HepG2 (cell line): ENCODE data around the gene ADAMTS12. TPM values are rescaled to one million over a fixed set of nuclear protein-coding genes. Genes with fewer than 3 reads are reported as not detected.

Experiments
- ATAC-seq: fragments of 200-7000 bp; cut with Tn5 transposase; 3 replicates; pipeline ENCODE4 v1.9.1; 2020; ENCODE audit warnings: mild to moderate bottlenecking, moderate library complexity
- BruUV-seq: library from RNA; stranded (reverse); fragments of 400-500 nt; replicated peaks from 2 replicates; lab custom pipeline; 2021; lab: Mats Ljungman, UMichigan
- CTCF ChIA-PET: fragments of 300-600 bp; formaldehyde crosslinking; extraction: SDS; loops from one replicate; lab custom pipeline; 2021; ENCODE audit warnings: low total read pairs, inconsistent platforms, low intra/inter-chr PET ratio; lab: Yijun Ruan, JAX
- POLR2A ChIA-PET: fragments of 350-600 bp; sonication (Branson Sonifier 250); formaldehyde crosslinking; loops from one replicate; lab custom pipeline; 2020; ENCODE audit warnings: antibody characterized with exemption, inconsistent platforms; lab: Yijun Ruan, JAX
- DNase-seq: peaks from one replicate; pipeline ENCODE4 v3.0.0-alpha.2; 2015; ENCODE audit warnings: low spot score
- FAIRE-seq: peaks from 3 replicates; lab custom pipeline; 2011; peaks lifted over from hg19 to GRCh38; lab: Jason Lieb, UNC
- H2AFZ ChIP-seq: one replicate; pipeline ENCODE4 v1.6.1; 2011; ENCODE audit warnings: low read length, inconsistent platforms
- H3K27ac ChIP-seq: fragments of 300-600 bp; 3 replicates; pipeline ENCODE4 v1.8.0; 2011; ENCODE audit warnings: mixed run types, mild to moderate bottlenecking, mixed read lengths, low read length, inconsistent platforms; ENCODE audit not compliant: insufficient read depth; ENCODE audit errors: extremely low read length
- H3K27me3 ChIP-seq, 2 experiments: fragments of 200-600 bp in 1 of 2; 2 replicates in 1 of 2; 3 replicates in 1 of 2; pipeline versions ENCODE4 v1.6.0 to v1.8.0; 2011; ENCODE audit warnings: low read length in 2 of 2, mild to moderate bottlenecking in 2 of 2, moderate library complexity in 2 of 2, inconsistent platforms in 1 of 2; ENCODE audit not compliant: insufficient read depth in 2 of 2, control insufficient read depth in 1 of 2
- H3K36me3 ChIP-seq, 2 experiments: fragments of 200-600 bp in 1 of 2; replicated peaks in 1 of 2; 2 replicates in 1 of 2; 3 replicates in 1 of 2; pipeline versions ENCODE4 v1.5.1 to v1.8.0; 2011; ENCODE audit warnings: low read length in 2 of 2, inconsistent platforms in 1 of 2; ENCODE audit not compliant: insufficient read depth in 2 of 2, control insufficient read depth in 1 of 2
- H3K4me1 ChIP-seq: 2 replicates; pipeline ENCODE4 v1.5.1; 2012; ENCODE audit warnings: low read length, inconsistent platforms; ENCODE audit not compliant: insufficient read depth
- H3K4me2 ChIP-seq: 2 replicates; pipeline ENCODE4 v1.6.0; 2011; ENCODE audit warnings: low read depth, low read length, inconsistent platforms
- H3K4me3 ChIP-seq, 3 experiments: fragments of 200-600 bp in 1 of 3; sonication (generic), shearing (Covaris generic) in 1 of 3; replicated peaks in 1 of 3; 2 replicates each; pipeline ENCODE4 v1.5.1; 2011 to 2016; ENCODE audit warnings: low read length in 3 of 3, inconsistent platforms in 2 of 3, low read depth in 2 of 3, mild to moderate bottlenecking in 2 of 3, control low read depth in 1 of 3, mixed read lengths in 1 of 3; ENCODE audit not compliant: insufficient read depth in 1 of 3
- H3K79me2 ChIP-seq: one replicate; pipeline ENCODE4 v1.6.1; 2011; ENCODE audit warnings: low read length, inconsistent platforms; ENCODE audit not compliant: insufficient read depth
- H3K9ac ChIP-seq: 2 replicates; pipeline ENCODE4 v1.6.0; 2011; ENCODE audit warnings: mild to moderate bottlenecking, low read depth, low read length, inconsistent platforms; ENCODE audit not compliant: insufficient read depth
- H3K9me3 ChIP-seq: 2 replicates; pipeline ENCODE4 v1.5.1; 2012; ENCODE audit warnings: mild to moderate bottlenecking, low read length
- H4K20me1 ChIP-seq: 2 replicates; pipeline ENCODE4 v1.6.0; 2011; ENCODE audit warnings: inconsistent platforms, mild to moderate bottlenecking, low read length, moderate library complexity; ENCODE audit not compliant: insufficient read depth
- ARID2 ChIP-seq: sonication (generic); formaldehyde crosslinking; IDR thresholded peaks from 2 replicates; pipeline ENCODE4 v1.8.1; 2022; ENCODE audit warnings: mild to moderate bottlenecking, missing genetic modification reagents, borderline replicate concordance
- CEBPB ChIP-seq: IDR thresholded peaks from 2 replicates; pipeline ENCODE4 v1.6.1; 2011; ENCODE audit warnings: low read depth, low read length, improper control_type of control experiment, borderline replicate concordance
- EP300 ChIP-seq, 3 experiments: sonication (generic) in 1 of 3; formaldehyde crosslinking in 1 of 3; IDR thresholded peaks; 2 replicates each; pipeline versions ENCODE4 v1.5.1 to v1.6.1; 2011 to 2020; ENCODE audit warnings: low read depth in 2 of 3, low read length in 2 of 3, borderline replicate concordance in 1 of 3, improper control_type of control experiment in 1 of 3, mild to moderate bottlenecking in 1 of 3, missing genetic modification reagents in 1 of 3, moderate library complexity in 1 of 3
- IRF2 ChIP-seq: IDR thresholded peaks from 2 replicates; pipeline ENCODE4 v1.6.1; 2018; ENCODE audit warnings: missing genetic modification reagents, missing compliant biosample characterization
- KAT2B ChIP-seq: fragments of 150-350 bp; IDR thresholded peaks from 2 replicates; pipeline ENCODE4 v1.6.1; 2014; ENCODE audit warnings: low read depth, low read length, borderline replicate concordance
- KDM1A ChIP-seq: IDR thresholded peaks from 2 replicates; pipeline ENCODE4 v1.6.1; 2016; ENCODE audit warnings: missing compliant biosample characterization
- MAFF ChIP-seq: IDR thresholded peaks from 2 replicates; pipeline ENCODE4 v1.6.1; 2011; ENCODE audit warnings: low read depth, low read length, improper control_type of control experiment
- MAFK ChIP-seq, 2 experiments: IDR thresholded peaks in 1 of 2; conservative IDR thresholded peaks in 1 of 2; 2 replicates each; pipeline ENCODE4 v1.6.1; 2011; ENCODE audit warnings: improper control_type of control experiment in 2 of 2, low read length in 2 of 2
- NFE2L2 ChIP-seq: fragments of 150-350 bp; IDR thresholded peaks from 2 replicates; pipeline ENCODE4 v1.6.1; 2014; ENCODE audit warnings: low read length
- POLR2AphosphoS5 ChIP-seq: IDR thresholded peaks from 2 replicates; pipeline ENCODE4 v1.6.1; 2012; ENCODE audit warnings: low read depth, low read length
- RAD21 ChIP-seq: fragments of 450-650 bp; formaldehyde crosslinking; IDR thresholded peaks from 2 replicates; pipeline ENCODE4 v1.5.0; 2020; ENCODE audit warnings: mild to moderate bottlenecking
- RARG ChIP-seq: sonication (generic); formaldehyde crosslinking; IDR thresholded peaks from 2 replicates; pipeline ENCODE4 v1.4.0; 2020; ENCODE audit warnings: low read depth, mild to moderate bottlenecking, missing genetic modification reagents
- SMAD3 ChIP-seq: sonication (generic); formaldehyde crosslinking; IDR thresholded peaks from 2 replicates; pipeline ENCODE4 v1.4.0; 2020; ENCODE audit warnings: missing genetic modification reagents
- SRY ChIP-seq: sonication (generic); formaldehyde crosslinking; IDR thresholded peaks from 2 replicates; pipeline ENCODE4 v1.8.0; 2022; ENCODE audit warnings: mild to moderate bottlenecking, missing genetic modification reagents
- ZNF367 ChIP-seq: sonication (generic); formaldehyde crosslinking; IDR thresholded peaks from 2 replicates; pipeline ENCODE4 v1.4.0; 2020; ENCODE audit warnings: missing genetic modification reagents, borderline replicate concordance
- ZNF670 ChIP-seq: sonication (generic); formaldehyde crosslinking; IDR thresholded peaks from 2 replicates; pipeline ENCODE4 v1.8.0; 2022; ENCODE audit warnings: mild to moderate bottlenecking, missing genetic modification reagents, borderline replicate concordance
- WGBS: methylation state at CpG from one replicate; pipeline ENCODE4 v1.1.6; 2017; ENCODE audit warnings: low lambda C conversion rate; 5-methylcytosine and 5-hydroxymethylcytosine counted together
- in situ Hi-C: cut with HindIII; loops from 2 replicates; pipeline ENCODE4 v1.10.0; 2017; ENCODE audit warnings: low pct_unique_long_range_greater_than_20kb; ENCODE audit not compliant: extremely low pct_ligation_motif_present
- intact Hi-C: fragments of 100-400 bp; cut with micrococcal nuclease; formaldehyde crosslinking; loops from one replicate; pipeline ENCODE4 v1.10.0; 2022; ENCODE audit not compliant: unreplicated experiment
- polyA plus RNA-seq, 8 experiments: library from polyadenylated mRNA; depleted of rRNA in 3 of 8; stranded (reverse) in 7 of 8; unstranded in 1 of 8; fragments of >200 nt; fragmentation: Illumina TruSeq in 4 of 8; extraction: Trizol in 4 of 8; gene quantifications; 2 replicates each; pipeline versions ENCODE4 v1.2.1 to v1.2.3, GENCODE V29; 2011 to 2016; ENCODE audit warnings: low read depth in 4 of 8, missing spikeins in 1 of 8, mixed read lengths in 1 of 8; ENCODE audit not compliant: insufficient read depth in 1 of 8
- total RNA-seq, 5 experiments: library from RNA; depleted of rRNA; stranded (reverse); fragments of >200 nt; fragmentation: Illumina TruSeq; extraction: Trizol; gene quantifications; 2 replicates each; pipeline ENCODE4 v1.2.3, GENCODE V29; 2016; ENCODE audit warnings: low read depth in 1 of 5
- TF ChIP-seq, protein P1 (sequence below): sonication (generic); formaldehyde crosslinking; IDR thresholded peaks from 2 replicates; pipeline ENCODE4 v1.4.0; 2020; ENCODE audit warnings: mild to moderate bottlenecking, missing genetic modification reagents
- TF ChIP-seq, protein P2 (sequence below): sonication (generic); formaldehyde crosslinking; IDR thresholded peaks from 2 replicates; pipeline ENCODE4 v1.5.0; 2020; ENCODE audit warnings: mild to moderate bottlenecking, missing genetic modification reagents

ADAMTS12 gene
- total and polyA plus RNA-seq, 2 of the 13 experiments (the other 11 are each of a cell fraction or from before 2014, with no cell fraction given): 0.03 TPM; not detected in 1

DNA sequence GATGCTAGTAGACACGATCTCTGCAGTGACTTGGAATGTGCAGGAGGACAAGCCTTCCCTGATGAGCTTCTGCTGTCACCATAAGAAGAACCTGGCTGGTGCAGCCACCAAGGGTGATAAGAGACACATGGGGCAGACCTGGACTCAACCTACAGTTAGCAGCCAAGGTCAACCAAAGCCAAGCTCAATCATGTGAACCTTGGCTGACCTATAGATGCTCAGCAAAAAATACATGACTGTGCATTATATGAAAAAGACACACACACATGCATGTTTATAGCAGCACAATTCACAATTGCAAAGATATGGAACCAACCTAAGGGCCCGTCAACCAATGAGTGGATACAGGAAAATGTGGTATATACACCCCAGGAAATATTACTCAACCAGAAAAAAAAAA is 364.1 kb downstream of the ADAMTS12 start:
- H3K4me3 ChIP-seq: no peak overlapping the region
- WGBS: 9% methylated on average over 2 of the region's 2 CpGs

GRCh38 chr5:33526755-33527154 is 365.0 kb downstream of the ADAMTS12 start:
- Histone ChIP-seq H3K9me3 (no peaks in the 10 kb centered on the region), H3K79me2 (no peaks in the 10 kb centered on the region), H3K27ac (no peak overlapping the region), H3K4me1 (peaks cover 13% of the 10 kb centered on the region), H3K4me2 (no peak overlapping the region), H3K4me3 (no peak overlapping the region), H2AFZ (no peak overlapping the region), H3K27me3 (no peaks in the 10 kb centered on the region), H4K20me1 (no peaks in the 10 kb centered on the region), H3K36me3 (no peaks in the 10 kb centered on the region), H3K9ac (no peak overlapping the region)
- DNase-seq (no peak), FAIRE-seq (no peak), ATAC-seq (no peak)
- POLR2A ChIA-PET: no interaction called here
- intact Hi-C loops (loop anchor here (10.0 kb wide), 1 partner anchor 58 kb away; no protein-coding TSS in a partner anchor), in situ Hi-C loops (no loop called here)
- 4% methylated on average over 4 of the region's 4 CpGs for WGBS
- BruUV-seq: no TSS peak
- CTCF ChIA-PET: no interaction called here
- no peak for TF ChIP-seq RARG
- TF ChIP-seq SMAD3 (CRISPR knock-in tag): no peak
- TF ChIP-seq CEBPB: no peak
- TF ChIP-seq RAD21: no peak
- TF ChIP-seq ZNF670 (CRISPR knock-in tag): no peak
- no peak for TF ChIP-seq IRF2
- TF ChIP-seq ARID2 (CRISPR knock-in tag): no peak
- TF ChIP-seq SRY (CRISPR knock-in tag): no peak
- TF ChIP-seq ZNF367: no peak
- TF ChIP-seq, protein P1, sequence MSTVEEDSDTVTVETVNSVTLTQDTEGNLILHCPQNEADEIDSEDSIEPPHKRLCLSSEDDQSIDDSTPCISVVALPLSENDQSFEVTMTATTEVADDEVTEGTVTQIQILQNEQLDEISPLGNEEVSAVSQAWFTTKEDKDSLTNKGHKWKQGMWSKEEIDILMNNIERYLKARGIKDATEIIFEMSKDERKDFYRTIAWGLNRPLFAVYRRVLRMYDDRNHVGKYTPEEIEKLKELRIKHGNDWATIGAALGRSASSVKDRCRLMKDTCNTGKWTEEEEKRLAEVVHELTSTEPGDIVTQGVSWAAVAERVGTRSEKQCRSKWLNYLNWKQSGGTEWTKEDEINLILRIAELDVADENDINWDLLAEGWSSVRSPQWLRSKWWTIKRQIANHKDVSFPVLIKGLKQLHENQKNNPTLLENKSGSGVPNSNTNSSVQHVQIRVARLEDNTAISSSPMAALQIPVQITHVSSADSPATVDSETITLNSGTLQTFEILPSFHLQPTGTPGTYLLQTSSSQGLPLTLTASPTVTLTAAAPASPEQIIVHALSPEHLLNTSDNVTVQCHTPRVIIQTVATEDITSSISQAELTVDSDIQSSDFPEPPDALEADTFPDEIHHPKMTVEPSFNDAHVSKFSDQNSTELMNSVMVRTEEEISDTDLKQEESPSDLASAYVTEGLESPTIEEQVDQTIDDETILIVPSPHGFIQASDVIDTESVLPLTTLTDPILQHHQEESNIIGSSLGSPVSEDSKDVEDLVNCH: no peak
- TF ChIP-seq KAT2B: no peak

More for the DNA sequence above, 364.1 kb downstream of the ADAMTS12 start:
- Histone ChIP-seq H3K4me1 (peaks cover 4% of the 10 kb centered on the region), H3K36me3 (no peaks in the 10 kb centered on the region), H3K4me2 (no peak overlapping the region), H3K27me3 (no peaks in the 10 kb centered on the region), H3K9me3 (no peaks in the 10 kb centered on the region), H3K79me2 (no peaks in the 10 kb centered on the region), H3K9ac (no peak overlapping the region), H2AFZ (no peak overlapping the region), H3K27ac (no peak overlapping the region), H4K20me1 (no peaks in the 10 kb centered on the region)
- DNase-seq (no peak), FAIRE-seq (no peak), ATAC-seq (no peak)
- TF ChIP-seq EP300 (IDR thresholded peaks at IDR 0.05; ENCODE audit: low read depth in 2 of 2, low read length in 2 of 2) (no peak), EP300 (CRISPR knock-in tag; IDR thresholded peaks at IDR 0.05; ENCODE audit: borderline replicate concordance) (no peak), NFE2L2 (peak; percentile 76), POLR2AphosphoS5 (no peak), MAFF (peak; percentile 46; the same call in 1 of the 2 replicates), KDM1A (no peak), MAFK (conservative IDR thresholded peaks at IDR 0.05 in 1 of 2, IDR thresholded peaks at IDR 0.05 in 1 of 2; ENCODE audit: low read length in 2 of 2) (peak; percentile 63 to 67)
- TF ChIP-seq, protein P2, sequence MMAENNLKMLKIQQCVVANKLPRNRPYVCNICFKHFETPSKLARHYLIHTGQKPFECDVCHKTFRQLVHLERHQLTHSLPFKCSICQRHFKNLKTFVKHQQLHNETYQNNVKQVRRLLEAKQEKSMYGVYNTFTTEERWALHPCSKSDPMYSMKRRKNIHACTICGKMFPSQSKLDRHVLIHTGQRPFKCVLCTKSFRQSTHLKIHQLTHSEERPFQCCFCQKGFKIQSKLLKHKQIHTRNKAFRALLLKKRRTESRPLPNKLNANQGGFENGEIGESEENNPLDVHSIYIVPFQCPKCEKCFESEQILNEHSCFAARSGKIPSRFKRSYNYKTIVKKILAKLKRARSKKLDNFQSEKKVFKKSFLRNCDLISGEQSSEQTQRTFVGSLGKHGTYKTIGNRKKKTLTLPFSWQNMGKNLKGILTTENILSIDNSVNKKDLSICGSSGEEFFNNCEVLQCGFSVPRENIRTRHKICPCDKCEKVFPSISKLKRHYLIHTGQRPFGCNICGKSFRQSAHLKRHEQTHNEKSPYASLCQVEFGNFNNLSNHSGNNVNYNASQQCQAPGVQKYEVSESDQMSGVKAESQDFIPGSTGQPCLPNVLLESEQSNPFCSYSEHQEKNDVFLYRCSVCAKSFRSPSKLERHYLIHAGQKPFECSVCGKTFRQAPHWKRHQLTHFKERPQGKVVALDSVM (CRISPR knock-in tag): no peak
- intact Hi-C loops (loop anchor here (10.0 kb wide), 1 partner anchor 57 kb away; no protein-coding TSS in a partner anchor), in situ Hi-C loops (no loop called here)
- ChIA-PET POLR2A (no interaction called here), CTCF (no interaction called here)
- BruUV-seq: no TSS peak
